ENCODE measurements around the gene KIF1A.
A peak's percentile ranks its signal among the peaks of the same experiment; 100 is the strongest.

KIF1A gene

GRCh38 chr2:240708457-240708856 lies 111.6 kb downstream of the KIF1A start:
- no peak for DNase-seq (ENCODE audit: low read depth)
- no peak for TF ChIP-seq CTCF (conservative IDR thresholded peaks at IDR 0.05; ENCODE audit: low read depth, low read length)
- H3K4me3 ChIP-seq (ENCODE audit: low read length), result no peak overlapping the region

DNA sequence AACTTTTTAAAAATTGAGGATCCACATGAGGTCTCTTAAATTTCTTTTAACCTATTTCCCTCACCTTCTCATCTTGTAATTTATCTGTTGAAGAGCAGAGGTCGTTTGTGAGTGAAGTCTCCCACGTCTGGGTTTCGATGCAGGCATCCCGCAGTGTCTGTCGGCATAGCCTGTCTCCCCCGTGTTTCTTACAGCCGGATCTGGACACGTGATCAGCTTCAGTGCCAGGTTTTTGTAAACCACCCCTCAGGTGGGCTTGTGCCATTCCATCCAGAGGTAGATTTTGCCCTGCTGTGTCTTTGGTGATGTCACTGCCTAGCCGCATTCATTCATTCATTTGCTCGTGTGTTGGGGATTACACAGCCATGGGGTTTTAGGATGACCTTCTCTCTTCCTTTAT lies 112.2 kb downstream of the KIF1A start:
- TF ChIP-seq CTCF (conservative IDR thresholded peaks at IDR 0.05; ENCODE audit: low read depth, low read length), result no peak
- H3K4me3 ChIP-seq (ENCODE audit: low read length), result no peak overlapping the region
- no peak for DNase-seq (ENCODE audit: low read depth)

GRCh38 chr2:240707043-240707756 lies 112.8 kb downstream of the KIF1A start:
- DNase-seq (ENCODE audit: low read depth), result no peak
- no peak for TF ChIP-seq CTCF (conservative IDR thresholded peaks at IDR 0.05; ENCODE audit: low read depth, low read length)
- no peak overlapping the region for H3K4me3 ChIP-seq (ENCODE audit: low read length)

GRCh38 chr2:240705204-240705791 lies 114.7 kb downstream of the KIF1A start:
- TF ChIP-seq CTCF (conservative IDR thresholded peaks at IDR 0.05; ENCODE audit: low read depth, low read length), result no peak
- DNase-seq (ENCODE audit: low read depth), result peak; percentile 18
- H3K4me3 ChIP-seq (ENCODE audit: low read length), result no peak overlapping the region

DNA sequence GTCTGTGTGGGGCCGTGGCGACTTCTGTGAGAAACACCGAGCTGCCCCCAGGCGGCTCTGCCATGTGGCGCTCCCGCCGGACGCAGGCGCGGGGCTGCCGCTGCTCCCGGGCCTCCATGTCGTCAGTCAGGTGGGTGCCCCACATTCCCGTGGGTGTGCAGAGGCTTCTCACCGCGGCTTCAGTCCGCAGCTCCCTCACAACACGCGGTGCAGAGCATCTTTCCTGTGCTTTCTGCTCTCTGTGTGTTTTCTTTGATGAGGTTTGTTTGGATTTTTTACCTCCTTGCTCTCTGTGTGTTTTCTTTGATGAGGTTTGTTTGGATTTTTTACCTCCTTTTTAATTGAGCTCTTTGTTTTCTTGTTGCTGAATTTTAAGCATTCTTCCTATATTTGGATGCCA lies 115.4 kb downstream of the KIF1A start:
- no peak overlapping the region for H3K4me3 ChIP-seq (ENCODE audit: low read length)
- DNase-seq (ENCODE audit: low read depth), result no peak
- TF ChIP-seq CTCF (conservative IDR thresholded peaks at IDR 0.05; ENCODE audit: low read depth, low read length), result no peak

DNA sequence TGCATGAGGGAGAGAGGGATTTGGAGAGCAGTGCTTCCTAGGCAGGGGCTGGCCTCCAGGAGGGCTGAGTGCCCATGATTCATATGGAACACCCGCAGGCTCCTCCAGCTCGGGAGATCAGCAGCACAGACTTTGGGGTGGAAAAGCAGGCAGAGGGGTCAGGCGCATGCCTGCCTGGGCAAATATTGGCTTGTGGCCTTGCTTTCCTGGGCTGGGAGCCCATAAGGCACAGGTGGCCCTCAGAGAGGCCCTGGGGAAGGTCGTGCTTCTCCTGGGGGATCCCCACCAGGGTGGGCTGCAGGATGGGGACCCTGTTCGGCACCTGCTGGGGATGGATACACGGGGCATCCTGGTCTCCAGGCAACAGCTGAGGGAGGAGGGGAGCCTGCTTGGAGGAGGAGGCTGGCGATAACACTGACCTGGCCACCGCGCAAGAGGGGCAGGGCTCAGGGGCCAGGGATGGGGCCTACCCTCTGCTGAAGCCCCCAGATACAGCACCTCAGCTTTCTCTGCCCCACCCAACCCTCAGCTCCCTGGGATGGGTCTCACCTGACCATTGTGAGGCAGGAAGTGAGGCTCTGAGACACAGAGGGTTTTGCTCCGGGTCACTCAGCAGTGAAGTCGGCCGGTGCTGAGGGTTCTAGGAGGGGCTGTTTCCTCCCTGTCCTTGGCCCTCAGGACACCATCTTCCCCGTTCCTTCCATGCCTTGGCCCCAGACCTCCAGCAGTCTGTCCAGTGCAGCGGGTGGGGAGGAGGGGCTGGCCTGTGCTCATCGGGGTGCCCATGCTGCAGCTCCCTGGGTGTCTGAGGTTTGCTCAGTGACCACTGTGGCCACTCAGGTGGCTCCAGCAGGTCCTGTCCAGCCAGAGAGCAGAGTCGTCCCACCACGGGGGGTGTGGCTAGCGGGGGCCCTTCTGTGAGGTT lies 116.3 kb downstream of the KIF1A start:
- no peak for DNase-seq (ENCODE audit: low read depth)
- TF ChIP-seq CTCF (conservative IDR thresholded peaks at IDR 0.05; ENCODE audit: low read depth, low read length), result no peak
- no peak overlapping the region for H3K4me3 ChIP-seq (ENCODE audit: low read length)
